SK-N-SH (cell line): Measurements from ENCODE around the gene KRT17. TPM values are rescaled to one million over a fixed set of nuclear protein-coding genes. Genes with fewer than 3 reads are reported as not detected.

Source experiments
- CTCF ChIA-PET: fragments of 300-600, 350-600 bp; formaldehyde crosslinking; extraction: SDS; loops from one replicate; lab custom pipeline; 2021; lab: Yijun Ruan, JAX
- POLR2A ChIA-PET: fragments of 350-600 bp; sonication (Branson Sonifier 250); formaldehyde crosslinking; extraction: SDS; loops from one replicate; lab custom pipeline; 2020; ENCODE audit warnings: antibody characterized with exemption, inconsistent platforms; lab: Yijun Ruan, JAX
- DNase-seq: peaks from one replicate; pipeline ENCODE4 v3.0.0; 2012
- H2AFZ ChIP-seq: fragments of 200-600 bp; sonication (generic); 2 replicates; pipeline ENCODE4 v1.8.1; 2016; ENCODE audit warnings: antibody characterized with exemption, mild to moderate bottlenecking, low read depth
- H3F3A ChIP-seq: fragments of 200-600 bp; sonication (generic); replicated peaks from 2 replicates; pipeline ENCODE3; 2016; ENCODE audit warnings: antibody characterized with exemption, mild to moderate bottlenecking; ENCODE audit not compliant: insufficient read depth
- H3K27ac ChIP-seq, 2 experiments: fragments of 200-500 bp in 1 of 2; fragments of 200-600 bp in 1 of 2; sonication (Bioruptor generic) in 1 of 2; sonication (generic), shearing (Covaris generic) in 1 of 2; 2 replicates each; pipeline versions ENCODE4 v1.5.1 to v1.6.1; 2014 to 2016; ENCODE audit warnings: low read depth in 2 of 2, inconsistent platforms in 1 of 2, low read length in 1 of 2, mild to moderate bottlenecking in 1 of 2, mixed read lengths in 1 of 2
- H3K27me3 ChIP-seq: fragments of 200-600 bp; sonication (generic), shearing (Covaris generic); 2 replicates; pipeline ENCODE4 v1.6.1; 2016; ENCODE audit warnings: mixed run types; ENCODE audit not compliant: insufficient read depth
- H3K36me3 ChIP-seq, 2 experiments: fragments of 200-500 bp in 1 of 2; fragments of 200-600 bp in 1 of 2; sonication (Bioruptor generic) in 1 of 2; sonication (generic) in 1 of 2; replicated peaks in 1 of 2; 2 replicates each; pipeline versions ENCODE3 to v1.5.1; 2014 to 2016; ENCODE audit warnings: low read length in 1 of 2, mild to moderate bottlenecking in 1 of 2; ENCODE audit not compliant: insufficient read depth in 2 of 2, control insufficient read depth in 1 of 2
- H3K4me1 ChIP-seq, 2 experiments: fragments of 200-500 bp in 1 of 2; fragments of 200-600 bp in 1 of 2; sonication (Bioruptor generic) in 1 of 2; sonication (generic), shearing (Covaris generic) in 1 of 2; 2 replicates each; pipeline versions ENCODE4 v1.5.1 to v1.6.1; 2014 to 2016; ENCODE audit warnings: low read depth in 1 of 2, low read length in 1 of 2, mixed run types in 1 of 2; ENCODE audit not compliant: insufficient read depth in 2 of 2, control insufficient read depth in 1 of 2
- H3K4me2 ChIP-seq: fragments of 200-600 bp; sonication (generic), shearing (Covaris generic); 2 replicates; pipeline ENCODE4 v1.6.1; 2017; ENCODE audit warnings: mixed run types
- H3K4me3 ChIP-seq, 2 experiments: fragments of 200-500 bp in 1 of 2; fragments of 200-600 bp in 1 of 2; sonication (Bioruptor generic) in 1 of 2; sonication (generic), shearing (Covaris generic) in 1 of 2; 2 replicates each; pipeline versions ENCODE4 v1.5.1 to v1.8.1; 2014 to 2016; ENCODE audit warnings: low read depth in 2 of 2, inconsistent platforms in 1 of 2, low read length in 1 of 2, mild to moderate bottlenecking in 1 of 2, mixed read lengths in 1 of 2, moderate library complexity in 1 of 2
- H3K79me2 ChIP-seq: fragments of 200-600 bp; sonication (generic); 2 replicates; pipeline ENCODE4 v1.8.1; 2017; ENCODE audit warnings: mild to moderate bottlenecking; ENCODE audit not compliant: insufficient read depth
- H3K9ac ChIP-seq: fragments of 200-600 bp; sonication (generic); 2 replicates; pipeline ENCODE4 v1.6.1; 2017; ENCODE audit warnings: mixed run types
- H3K9me2 ChIP-seq: fragments of 200-600 bp; sonication (generic); 2 replicates; pipeline ENCODE4 v1.6.1; 2017; ENCODE audit warnings: mixed run types
- H3K9me3 ChIP-seq: fragments of 200-600 bp; sonication (generic); 2 replicates; pipeline ENCODE4 v1.6.1; 2017; ENCODE audit warnings: mixed run types, mild to moderate bottlenecking, moderate library complexity
- H4K20me1 ChIP-seq: fragments of 200-600 bp; sonication (generic); 2 replicates; pipeline ENCODE4 v1.6.1; 2017; ENCODE audit warnings: mild to moderate bottlenecking, mixed run types; ENCODE audit not compliant: insufficient read depth
- CHD2 ChIP-seq: fragments of 150-350 bp; IDR thresholded peaks from 2 replicates; pipeline ENCODE4 v1.6.1; 2018; ENCODE audit warnings: low read length; ENCODE audit not compliant: partially characterized antibody
- CTCF ChIP-seq: fragments of 200-600 bp; sonication (generic); IDR thresholded peaks from 2 replicates; pipeline ENCODE4 v1.6.1; 2017; ENCODE audit warnings: antibody characterized with exemption, mild to moderate bottlenecking, moderate library complexity
- ELF1 ChIP-seq: IDR thresholded peaks from 2 replicates; pipeline ENCODE4 v1.4.0; 2012
- FOSL2 ChIP-seq: IDR thresholded peaks from 2 replicates; pipeline ENCODE4 v1.4.0; 2012; ENCODE audit warnings: low read depth, mild to moderate bottlenecking, moderate library complexity, borderline replicate concordance
- FOXJ3 ChIP-seq: sonication (generic); formaldehyde crosslinking; IDR thresholded peaks from 2 replicates; pipeline ENCODE4 v1.5.1; 2020; ENCODE audit warnings: mild to moderate bottlenecking, missing genetic modification reagents
- GABPA ChIP-seq: IDR thresholded peaks from 2 replicates; pipeline ENCODE4 v1.4.0; 2012; ENCODE audit warnings: low read depth, mild to moderate bottlenecking
- IRF3 ChIP-seq: fragments of 150-350 bp; IDR thresholded peaks from 2 replicates; pipeline ENCODE4 v1.6.1; 2016; ENCODE audit warnings: mild to moderate bottlenecking, low read depth, low read length
- JUND ChIP-seq: IDR thresholded peaks from 2 replicates; pipeline ENCODE4 v1.4.0; 2012
- MEF2A ChIP-seq: IDR thresholded peaks from 2 replicates; pipeline ENCODE4 v1.4.0; 2012; ENCODE audit warnings: low read depth, borderline replicate concordance
- MXI1 ChIP-seq: IDR thresholded peaks from 2 replicates; pipeline ENCODE4 v1.6.1; 2012; ENCODE audit warnings: mild to moderate bottlenecking, low read depth, low read length, improper control_type of control experiment
- NFIC ChIP-seq: IDR thresholded peaks from 2 replicates; pipeline ENCODE4 v1.4.0; 2012; ENCODE audit warnings: borderline replicate concordance
- NRF1 ChIP-seq: IDR thresholded peaks from 2 replicates; pipeline ENCODE4 v1.6.1; 2012; ENCODE audit warnings: low read depth, mild to moderate bottlenecking, low read length
- PBX3 ChIP-seq: IDR thresholded peaks from 2 replicates; pipeline ENCODE4; 2012
- POLR2AphosphoS5 ChIP-seq: IDR thresholded peaks from 2 replicates; pipeline ENCODE4 v1.6.1; 2012; ENCODE audit warnings: low read depth, low read length
- REST ChIP-seq: IDR thresholded peaks from 2 replicates; pipeline ENCODE4 v1.6.1; 2012; ENCODE audit warnings: mild to moderate bottlenecking, low read depth, low read length, moderate library complexity
- SIN3A ChIP-seq: IDR thresholded peaks from 2 replicates; pipeline ENCODE4 v1.6.1; 2012; ENCODE audit warnings: low read depth, mild to moderate bottlenecking, low read length, moderate library complexity, borderline replicate concordance
- SMC3 ChIP-seq: IDR thresholded peaks from 2 replicates; pipeline ENCODE4 v1.6.1; 2012; ENCODE audit warnings: low read depth, low read length, improper control_type of control experiment
- WGBS: methylation state at CpG from one replicate; pipeline ENCODE4 v1.1.6; 2017; ENCODE audit warnings: low lambda C conversion rate; 5-methylcytosine and 5-hydroxymethylcytosine counted together
- polyA plus RNA-seq, 3 experiments: library from polyadenylated mRNA; depleted of rRNA; stranded (reverse); fragments of >200 nt; gene quantifications; 2 replicates each; pipeline ENCODE4 v1.2.3, GENCODE V29; 2012

The KRT17 gene
- polyA plus RNA-seq, 1 of the 3 experiments (the other 2 are of a cell fraction), result 0.39 TPM

- 37% methylated on average over 11 of the region's 11 CpGs for WGBS
- no peaks in the 10 kb centered on the region for H3F3A ChIP-seq
- H3K4me1 ChIP-seq, result peaks cover 0 to 15% of the 10 kb centered on the region in 2 experiments; a peak in 1 of 4 replicates
- no peak overlapping the region for H3K27ac ChIP-seq
- H3K9me2 ChIP-seq, result no peaks in the 10 kb centered on the region
- no peak overlapping the region for H3K9ac ChIP-seq
- TF ChIP-seq JUND (no peak), PBX3 (no peak), NFIC (no peak), SMC3 (no peak), IRF3 (no peak), REST (no peak), SIN3A (no peak), FOSL2 (no peak), ELF1 (no peak)
- no peaks in the 10 kb centered on the region for H3K9me3 ChIP-seq
- no peak overlapping the region for H3K4me3 ChIP-seq
- ChIA-PET POLR2A (interaction anchor here (1.0 kb wide), 1 partner anchor 661 kb away, joined by 3 read pairs; no protein-coding TSS in a partner anchor), CTCF (interaction anchor here (1.2 to 3.4 kb wide), 3 partner anchors 30 to 69 kb away, joined by 3 to 27 read pairs (median 7); no protein-coding TSS in a partner anchor)
- H4K20me1 ChIP-seq, result no peaks in the 10 kb centered on the region
- H3K36me3 ChIP-seq, result no peaks in the 10 kb centered on the region
- H3K27me3 ChIP-seq, result no peaks in the 10 kb centered on the region
- DNase-seq, result no peak
- H3K4me2 ChIP-seq, result no peak overlapping the region
- H3K79me2 ChIP-seq, result no peaks in the 10 kb centered on the region
- H2AFZ ChIP-seq, result no peak overlapping the region
Observed at GRCh38 chr17:41617698-41618097, 6.7 kb downstream of the KRT17 start.

- Histone ChIP-seq H3K27me3 (no peaks in the 10 kb centered on the region), H3K4me3 (no peak overlapping the region), H3K27ac (no peak overlapping the region), H3K9me2 (no peaks in the 10 kb centered on the region), H3K9me3 (no peaks in the 10 kb centered on the region), H4K20me1 (no peaks in the 10 kb centered on the region), H3F3A (no peaks in the 10 kb centered on the region), H3K9ac (no peak overlapping the region), H3K4me2 (no peak overlapping the region), H3K79me2 (no peaks in the 10 kb centered on the region), H3K36me3 (no peaks in the 10 kb centered on the region), H2AFZ (no peak overlapping the region), H3K4me1 (peaks cover 0 to 14% of the 10 kb centered on the region in 2 experiments; a peak in 1 of 4 replicates)
- ChIA-PET CTCF (interaction anchor here (1.2 to 1.6 kb wide), 2 partner anchors 31 to 69 kb away, joined by 3 to 7 read pairs; no protein-coding TSS in a partner anchor), POLR2A (no interaction called here)
- 33% methylated on average over 3 of the region's 3 CpGs for WGBS
- DNase-seq, result no peak
- TF ChIP-seq FOSL2 (no peak), NRF1 (no peak), MXI1 (no peak), CHD2 (no peak), ELF1 (no peak), POLR2AphosphoS5 (no peak), MEF2A (no peak), CTCF (no peak), FOXJ3 (no peak), REST (no peak), GABPA (no peak)
Observed at GRCh38 chr17:41617136-41617535, 7.2 kb downstream of the KRT17 start.
